ENCODE data around the gene SUPT20HL1.
"Not testable (repeated sequence)": the region's sequence is repeated elsewhere in the genome, so short reads cannot be mapped to it uniquely, and the experiment has no call there.

SUPT20HL1 gene

DNA sequence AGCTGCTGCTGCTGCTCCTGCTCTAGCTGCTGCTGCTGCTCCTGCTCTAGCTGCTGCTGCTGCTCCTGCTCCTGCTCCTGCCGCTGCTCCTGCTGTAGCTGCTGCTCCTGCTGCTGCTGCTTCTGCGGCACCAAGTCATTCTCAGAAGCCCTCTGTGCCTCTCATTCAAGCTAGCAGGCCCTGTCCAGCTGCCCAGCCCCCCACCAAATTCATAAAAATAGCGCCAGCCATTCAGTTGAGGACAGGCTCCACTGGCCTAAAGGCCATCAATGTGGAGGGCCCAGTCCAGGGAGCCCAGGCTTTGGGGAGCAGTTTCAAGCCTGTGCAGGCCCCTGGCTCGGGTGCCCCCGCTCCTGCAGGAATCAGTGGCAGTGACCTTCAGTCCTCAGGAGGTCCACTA is 3.9 kb downstream of the SUPT20HL1 start:
- DNase-seq, result no peak

GRCh38 chrX:24364851-24365538 is 4.6 kb downstream of the SUPT20HL1 start:
- DNase-seq, result no peak

- DNase-seq, result not testable (repeated sequence)
Observed at GRCh38 chrX:24366762-24367400, 6.4 kb downstream of the SUPT20HL1 start.

DNA sequence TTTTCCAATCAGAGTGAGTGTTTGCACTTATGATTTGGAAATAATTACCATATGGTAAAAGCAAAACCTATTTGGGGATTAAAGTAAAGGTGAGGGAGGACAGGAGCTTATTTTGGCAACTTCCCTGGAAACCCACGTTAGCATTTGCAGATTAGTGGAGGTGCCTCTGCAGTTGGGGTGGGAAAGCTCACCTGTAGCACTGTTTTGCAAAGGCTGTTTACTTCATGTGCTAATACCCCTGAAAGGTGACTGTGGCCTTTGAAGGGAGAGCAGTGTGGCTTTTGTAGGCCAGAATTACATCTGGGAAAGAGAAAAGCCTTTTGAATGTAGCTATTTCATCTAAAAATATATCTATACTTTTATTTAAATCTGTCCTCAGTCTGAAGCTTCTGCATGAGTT is 9.4 kb downstream of the SUPT20HL1 start:
- no peak for DNase-seq

- peak; percentile 47 for DNase-seq
Observed at GRCh38 chrX:24371391-24371972, 11.0 kb downstream of the SUPT20HL1 start.

- DNase-seq, result no peak
Observed at GRCh38 chrX:24372021-24372763, 11.8 kb downstream of the SUPT20HL1 start.

DNA sequence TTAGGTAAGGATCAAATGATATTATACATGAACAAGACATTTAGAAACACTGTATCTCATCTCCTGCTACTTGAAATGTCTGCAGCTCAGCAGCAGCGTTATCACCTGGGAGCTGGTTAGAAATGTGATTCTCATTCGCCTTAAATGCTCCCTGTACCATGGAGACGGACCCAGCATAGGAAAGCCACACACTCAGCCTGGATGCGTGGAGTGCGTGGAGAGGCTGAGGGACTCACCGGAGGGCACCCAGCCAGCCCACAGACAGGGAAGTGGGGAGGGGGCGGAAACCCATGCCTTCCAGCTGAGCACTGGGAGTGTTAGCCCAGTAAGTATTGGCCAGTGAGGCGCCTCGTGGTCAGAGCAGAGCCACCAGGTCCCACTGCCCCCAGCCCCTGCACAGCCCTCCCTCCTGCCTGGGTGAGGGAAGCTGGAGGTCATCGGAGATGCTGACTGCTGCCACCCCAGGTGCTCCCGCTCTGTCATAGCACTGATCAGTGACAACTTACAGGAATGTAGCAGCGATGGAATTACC is 15.2 kb downstream of the SUPT20HL1 start:
- DNase-seq, result no peak

- no peak for DNase-seq
Observed at GRCh38 chrX:24376403-24376802, 16.0 kb downstream of the SUPT20HL1 start.

DNA sequence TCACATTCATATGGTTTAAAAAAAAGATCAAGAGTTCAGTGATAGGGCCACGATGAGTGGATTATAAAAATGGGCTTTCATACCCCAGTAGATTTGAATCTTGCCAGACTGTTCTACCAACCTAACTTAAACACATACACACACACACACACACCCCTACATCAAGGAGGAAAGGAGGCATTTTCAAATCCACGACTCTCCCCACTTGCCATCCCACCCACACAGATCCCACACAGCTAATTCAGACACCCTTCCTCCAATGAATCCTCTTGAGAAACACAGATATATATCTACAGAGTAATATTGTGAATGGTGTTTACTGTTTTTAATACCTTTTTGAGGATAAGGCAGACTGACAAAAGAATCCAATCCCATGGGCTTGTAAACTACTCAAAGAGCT is 16.8 kb downstream of the SUPT20HL1 start:
- DNase-seq, result no peak

GRCh38 chrX:24377911-24378468 is 17.6 kb downstream of the SUPT20HL1 start:
- DNase-seq, result no peak

DNA sequence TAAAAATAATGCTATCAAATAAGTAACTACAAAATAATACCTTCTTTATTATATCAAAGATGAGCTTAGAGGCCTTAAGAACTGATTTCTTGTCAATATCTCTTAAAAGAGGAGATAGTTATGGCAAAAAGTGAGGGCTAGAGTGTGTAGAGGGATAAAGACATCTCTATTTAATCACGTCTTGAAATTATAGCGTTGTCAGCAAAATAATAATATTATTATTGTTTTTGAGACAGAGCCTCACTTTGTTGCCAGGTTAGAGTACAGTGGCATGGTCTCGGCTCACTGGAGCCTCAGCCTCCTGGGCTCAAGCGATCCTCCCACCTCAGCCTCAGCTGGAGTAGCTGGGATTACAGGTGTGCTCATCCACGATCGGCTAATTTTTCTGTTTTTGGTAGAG is 18.3 kb downstream of the SUPT20HL1 start:
- no peak for DNase-seq

- no peak for DNase-seq
Observed at GRCh38 chrX:24380262-24381187, 20.1 kb downstream of the SUPT20HL1 start.

- not testable (repeated sequence) for DNase-seq
Observed at GRCh38 chrX:24382315-24382714, 21.9 kb downstream of the SUPT20HL1 start.

DNA sequence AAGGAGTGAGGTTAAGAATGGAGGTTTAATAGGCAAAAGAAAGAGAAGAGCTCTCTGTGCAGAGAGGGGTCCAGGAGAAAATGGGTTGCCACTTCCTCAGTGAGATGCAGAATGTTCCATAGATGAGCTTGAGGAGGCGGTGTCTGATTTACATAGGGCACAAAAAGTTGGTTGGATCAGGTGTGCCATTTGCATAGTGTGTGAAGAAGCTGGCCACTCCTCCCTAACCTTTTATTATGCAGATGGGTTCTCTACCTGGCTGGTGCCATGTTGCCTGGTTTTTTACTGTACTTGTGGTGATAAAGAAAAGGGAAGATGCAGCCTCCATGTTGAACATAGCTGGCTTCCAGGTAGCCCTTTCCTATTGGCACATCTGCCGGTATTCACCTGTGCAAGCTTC is 27.3 kb downstream of the SUPT20HL1 start:
- no peak for DNase-seq

DNA sequence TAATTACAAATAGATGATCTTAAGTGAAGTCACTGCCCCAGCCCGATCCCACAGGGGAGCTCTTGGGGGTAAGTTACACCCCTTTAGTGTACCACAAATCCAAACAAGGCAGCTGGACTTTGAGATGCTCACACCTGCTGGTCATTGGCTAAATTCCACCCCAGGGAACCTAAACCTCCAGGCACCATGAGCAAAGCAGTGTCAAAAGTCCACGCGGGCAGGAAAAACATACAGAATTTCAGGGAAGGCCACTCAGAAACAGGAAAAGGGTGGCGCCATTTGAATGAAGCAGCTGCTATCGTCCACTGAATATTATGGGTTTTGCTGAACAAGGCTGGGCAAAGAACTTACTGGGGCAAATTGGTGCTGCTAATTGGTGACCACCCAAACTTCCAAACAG is 30.9 kb downstream of the SUPT20HL1 start:
- no peak for DNase-seq

- DNase-seq, result no peak
Observed at GRCh38 chrX:24391843-24392242, 31.4 kb downstream of the SUPT20HL1 start.

DNA sequence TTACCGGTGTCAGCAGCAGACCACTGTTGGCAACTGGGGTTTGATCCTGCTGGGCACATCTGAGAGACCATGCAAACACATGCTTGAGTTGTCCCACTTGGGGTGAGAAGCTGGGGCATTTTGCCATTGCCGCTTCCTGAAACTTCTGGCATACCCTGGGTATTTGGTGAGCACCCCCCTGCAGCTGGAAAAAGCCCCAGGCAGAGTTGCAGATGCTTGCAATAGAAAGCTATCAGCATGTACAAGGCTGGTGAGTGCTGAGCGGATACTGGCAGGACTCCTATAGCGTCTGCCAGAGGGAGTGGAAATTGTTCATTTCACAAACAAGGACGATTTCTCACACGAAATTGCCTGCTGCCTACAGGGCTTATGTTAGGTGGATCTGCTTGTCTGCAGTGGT is 32.3 kb downstream of the SUPT20HL1 start:
- DNase-seq, result no peak

DNA sequence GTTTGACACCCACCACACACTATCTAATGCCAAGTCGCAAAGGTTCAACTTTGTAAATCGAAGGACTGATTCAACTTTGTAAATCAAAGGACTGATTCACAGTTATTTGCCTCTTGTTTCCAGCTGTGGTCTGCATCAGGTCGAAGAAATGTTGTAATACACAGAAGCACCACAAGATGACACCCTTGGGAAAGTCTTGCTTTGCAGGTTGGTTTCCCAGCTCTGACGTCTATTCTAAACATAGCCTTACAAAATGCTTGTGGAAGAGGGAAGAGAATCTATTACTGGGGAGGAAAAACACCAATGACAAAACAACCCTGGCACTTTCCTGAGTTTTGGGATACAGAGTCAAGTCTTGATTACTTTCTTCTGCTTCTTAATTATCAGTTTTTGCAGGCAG is 35.3 kb downstream of the SUPT20HL1 start:
- DNase-seq, result peak; percentile 15

- DNase-seq, result no peak
Observed at GRCh38 chrX:24396236-24396930, 35.9 kb downstream of the SUPT20HL1 start.

DNA sequence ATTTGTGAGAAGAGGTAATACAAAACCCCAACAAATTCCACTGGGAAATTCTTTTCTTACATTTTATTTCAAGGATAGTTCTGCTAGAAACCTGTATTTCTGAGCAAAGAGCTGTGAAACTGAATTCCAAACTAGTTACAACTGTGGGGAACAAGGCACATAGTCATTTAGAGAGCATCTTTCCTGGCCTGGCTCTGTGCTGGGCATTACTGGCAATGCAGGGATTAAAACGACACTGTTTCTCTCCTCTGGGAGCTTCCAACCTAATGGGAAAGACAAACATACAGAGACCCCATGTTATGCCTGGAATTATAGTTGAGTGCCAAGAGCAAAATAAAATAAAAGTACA is 36.5 kb downstream of the SUPT20HL1 start:
- DNase-seq, result no peak

GRCh38 chrX:24398766-24399165 is 38.3 kb downstream of the SUPT20HL1 start:
- no peak for DNase-seq
